Fibroblast of peridontal ligament (primary cell): Measurements from ENCODE around the gene NPY5R.

ENCODE experiments used
- DNase-seq: peaks from one replicate; pipeline ENCODE4 v3.0.0-alpha.2; 2010; ENCODE audit errors: extremely low read depth

Gene NPY5R

GRCh38 chr4:163384926-163385325 is 41.2 kb downstream of the NPY5R start:
- no peak for DNase-seq

GRCh38 chr4:163385466-163385865 is 41.8 kb downstream of the NPY5R start:
- no peak for DNase-seq

- no peak for DNase-seq
Measured at GRCh38 chr4:163391756-163392155, 48.1 kb downstream of the NPY5R start.

- DNase-seq, result no peak
Measured at GRCh38 chr4:163392328-163392727, 48.6 kb downstream of the NPY5R start.

- DNase-seq, result no peak
Measured at GRCh38 chr4:163393471-163393870, 49.8 kb downstream of the NPY5R start.

- DNase-seq, result peak; percentile 1
Measured at GRCh38 chr4:163395055-163395454, 51.4 kb downstream of the NPY5R start.

- no peak for DNase-seq
Measured at GRCh38 chr4:163395758-163396157, 52.1 kb downstream of the NPY5R start.

- DNase-seq, result no peak
Measured at GRCh38 chr4:163398238-163398637, 54.5 kb downstream of the NPY5R start.

GRCh38 chr4:163400911-163401310 is 57.2 kb downstream of the NPY5R start:
- DNase-seq, result no peak
